GM18519 (cell line): ENCODE results near the gene ZNF33B.
"Not testable (repeated sequence)": the region's sequence is repeated elsewhere in the genome, so short reads cannot be mapped to it uniquely, and the experiment has no call there.

Experiments
- ATAC-seq: cut with Tn5 transposase; IDR thresholded peaks from one replicate; pipeline ENCODE4 v1.9.1; 2021; ENCODE audit warnings: mild to moderate bottlenecking, moderate library complexity; ENCODE audit not compliant: unreplicated experiment, low FRiP score

ZNF33B gene

DNA sequence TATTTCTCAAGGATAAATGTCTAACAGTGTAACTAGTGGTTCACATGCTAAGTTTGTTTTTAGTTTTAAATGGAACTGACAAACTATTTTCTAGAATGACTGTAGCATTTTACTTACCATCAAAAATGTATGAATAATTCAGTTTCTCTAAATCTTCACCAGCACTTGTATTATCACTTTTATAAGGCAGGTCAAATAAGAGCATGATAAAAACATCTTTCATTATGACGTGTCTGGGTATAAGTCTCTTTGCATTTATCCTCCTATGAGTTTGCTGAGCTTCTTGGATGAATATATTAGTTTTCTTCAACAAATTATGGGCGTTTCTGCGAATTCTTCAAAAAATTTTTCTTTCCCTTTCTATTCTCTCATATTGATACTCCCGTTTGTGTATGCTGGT lies 19.9 kb downstream of the ZNF33B start:
- no peak for ATAC-seq

GRCh38 chr10:42615419-42615818 lies 23.0 kb downstream of the ZNF33B start:
- ATAC-seq = no peak

DNA sequence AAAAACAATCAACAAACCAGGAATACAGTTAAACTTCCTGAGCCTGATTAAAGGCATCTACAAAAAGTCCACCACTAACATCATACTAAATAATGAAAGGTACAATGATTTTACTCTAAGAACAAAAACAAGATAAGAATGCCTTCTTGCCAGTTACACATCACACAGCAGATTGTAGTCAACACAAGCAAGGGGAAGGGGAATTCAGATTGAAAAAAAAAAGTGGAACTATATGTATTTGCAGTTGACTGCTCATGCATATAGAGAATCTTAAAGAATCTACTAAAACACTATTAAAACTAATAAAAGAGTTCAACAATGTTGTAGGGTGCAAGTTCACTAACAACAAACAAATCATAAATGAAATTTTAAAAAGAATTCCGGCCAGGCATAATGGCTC lies 28.5 kb downstream of the ZNF33B start:
- no peak for ATAC-seq

GRCh38 chr10:42598249-42598873 lies 40.0 kb downstream of the ZNF33B start:
- no peak for ATAC-seq

- no peak for ATAC-seq
These were observed 42.2 kb downstream of the ZNF33B start for GRCh38 chr10:42596196-42596595.

DNA sequence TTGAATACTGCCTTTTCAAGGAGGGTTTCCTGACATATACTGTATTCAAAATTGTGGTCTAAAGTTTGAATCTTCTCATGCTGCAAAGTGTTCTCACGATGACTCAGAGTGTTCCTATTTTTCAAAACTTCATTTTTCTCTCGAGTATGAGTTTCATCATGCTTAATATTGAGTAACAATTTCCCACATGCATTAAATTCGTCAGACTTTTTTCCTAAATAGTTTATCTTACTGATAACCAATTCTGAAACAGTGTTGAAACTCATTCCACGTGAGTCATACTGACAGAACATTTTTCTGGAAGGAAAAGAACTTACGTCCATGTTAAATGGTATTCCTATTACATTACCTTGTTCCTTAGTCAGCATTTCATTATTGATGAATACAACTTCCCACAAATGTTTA lies 44.1 kb downstream of the ZNF33B start:
- ATAC-seq = no peak

GRCh38 chr10:42593284-42593683 lies 45.1 kb downstream of the ZNF33B start:
- ATAC-seq = no peak

DNA sequence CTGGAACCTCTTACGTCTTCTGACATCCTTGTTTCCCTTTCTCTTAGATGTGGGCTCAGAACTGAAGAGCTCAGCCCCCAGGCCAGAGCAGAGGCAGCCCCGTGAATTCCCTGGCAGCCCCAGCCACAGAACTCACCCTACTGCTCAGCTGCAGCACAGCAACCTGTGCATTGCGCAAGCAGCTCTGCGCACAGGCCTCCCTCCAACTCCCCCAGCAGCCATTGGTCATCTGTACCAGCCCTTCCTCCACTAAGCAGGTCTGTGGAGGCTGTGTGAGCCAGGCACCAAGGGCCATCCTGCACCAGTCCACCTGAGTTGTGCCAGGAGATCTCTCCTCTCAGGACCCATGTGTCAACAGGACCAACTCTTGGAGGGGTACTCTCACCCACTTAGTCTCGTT lies 54.5 kb downstream of the ZNF33B start:
- ATAC-seq = no peak

GRCh38 chr10:42578019-42578418 lies 60.4 kb downstream of the ZNF33B start:
- no peak for ATAC-seq

DNA sequence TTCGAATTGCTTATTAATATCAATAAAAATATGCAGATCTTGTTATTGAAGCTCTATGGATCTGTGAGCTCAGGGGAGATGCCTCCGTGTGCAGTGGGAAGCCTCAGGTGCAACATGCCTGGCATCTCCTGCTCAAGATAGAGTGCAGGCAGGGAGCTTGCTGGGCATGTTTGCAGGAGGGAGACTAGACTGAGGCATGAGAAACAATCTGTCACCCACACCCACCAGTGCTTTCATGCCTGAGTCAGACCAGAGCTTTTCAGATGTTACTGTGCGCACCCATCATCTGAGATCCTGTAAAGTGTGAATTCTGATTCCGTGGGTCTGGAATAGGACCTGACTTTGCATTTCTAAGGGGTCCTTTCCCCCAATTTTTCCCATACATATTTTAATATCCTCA lies 62.0 kb downstream of the ZNF33B start:
- no peak for ATAC-seq

DNA sequence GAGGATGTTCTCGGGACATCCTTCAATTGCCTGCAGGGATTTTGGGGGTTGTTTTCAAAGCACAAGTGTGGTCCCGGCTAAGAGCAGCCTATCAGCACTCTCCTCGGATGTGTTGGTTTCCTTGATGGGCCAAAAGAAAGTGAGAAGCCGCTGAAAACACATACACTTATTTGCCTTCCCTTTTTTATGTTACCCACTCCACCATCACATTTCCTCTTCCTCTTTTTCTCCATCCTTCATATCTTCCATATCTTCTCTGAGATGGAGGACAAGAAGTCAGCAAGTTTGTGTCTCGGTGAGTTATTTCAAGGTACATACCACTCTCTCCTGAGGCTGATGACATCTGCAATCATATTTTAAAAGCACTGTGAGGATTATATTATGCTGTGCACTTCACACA lies 64.0 kb downstream of the ZNF33B start:
- ATAC-seq = no peak

- no peak for ATAC-seq
These were observed 81.4 kb downstream of the ZNF33B start for GRCh38 chr10:42556931-42557330.

- not testable (repeated sequence) for ATAC-seq
These were observed 84.8 kb downstream of the ZNF33B start for GRCh38 chr10:42553576-42553975.

DNA sequence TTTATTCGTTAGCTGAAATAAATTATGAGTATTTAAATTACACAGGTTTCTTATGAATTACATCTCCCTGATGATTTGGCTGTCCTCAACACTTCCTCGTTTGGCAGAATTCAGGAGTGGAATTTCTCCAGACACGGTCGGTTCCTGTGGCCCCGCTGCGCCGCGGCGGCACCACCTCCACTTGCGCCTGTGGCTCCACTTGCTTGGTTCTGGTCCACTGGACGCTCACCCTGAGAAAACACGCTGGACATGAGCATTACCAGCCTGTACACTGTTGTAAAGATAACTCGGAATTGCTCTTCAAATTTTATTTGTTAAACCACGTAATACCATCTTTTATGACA lies 85.3 kb downstream of the ZNF33B start:
- peak; percentile 19 for ATAC-seq

DNA sequence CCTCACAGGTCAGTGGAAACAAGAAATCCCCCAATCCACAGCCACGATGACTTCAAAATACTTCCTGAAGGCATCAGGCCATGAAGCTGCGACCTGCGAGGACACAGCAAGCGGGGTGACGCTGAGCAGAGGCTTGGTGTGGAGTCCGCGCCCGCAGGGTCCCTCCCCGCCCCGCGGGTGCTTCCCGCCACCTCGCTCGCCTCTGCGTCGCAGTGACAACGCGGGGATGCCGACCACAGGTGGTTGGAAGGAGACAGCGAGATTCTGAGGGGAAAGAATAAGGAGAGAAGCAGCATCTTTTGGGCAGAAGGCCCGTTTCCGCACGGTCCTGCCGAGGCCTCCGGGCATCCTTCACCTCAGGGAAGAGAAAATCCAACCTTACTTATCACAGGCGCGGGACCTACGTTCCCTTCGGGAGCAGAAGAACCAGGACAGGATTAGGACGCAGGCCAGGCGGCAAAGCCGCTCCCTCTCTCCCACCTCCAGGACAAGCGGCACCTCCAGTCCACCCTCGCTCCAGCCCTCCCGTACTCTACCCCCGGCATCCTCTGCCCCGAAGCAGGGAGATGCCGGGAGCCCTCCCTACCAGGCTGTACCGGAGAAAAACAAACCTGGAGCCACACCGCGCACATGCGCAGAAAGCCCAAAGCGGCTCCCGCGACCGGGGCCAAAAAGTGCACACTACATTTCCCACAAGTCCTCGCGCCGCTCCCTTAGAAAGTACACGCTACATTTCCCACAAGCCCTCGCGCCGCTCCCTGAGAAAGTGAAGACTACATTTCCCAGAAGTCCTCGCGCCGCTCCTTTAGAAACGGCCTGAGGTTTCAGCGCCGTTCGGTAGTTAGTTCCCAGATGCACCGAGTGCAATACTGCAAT lies 85.9 kb downstream of the ZNF33B start:
- peak; percentile 90 for ATAC-seq

DNA sequence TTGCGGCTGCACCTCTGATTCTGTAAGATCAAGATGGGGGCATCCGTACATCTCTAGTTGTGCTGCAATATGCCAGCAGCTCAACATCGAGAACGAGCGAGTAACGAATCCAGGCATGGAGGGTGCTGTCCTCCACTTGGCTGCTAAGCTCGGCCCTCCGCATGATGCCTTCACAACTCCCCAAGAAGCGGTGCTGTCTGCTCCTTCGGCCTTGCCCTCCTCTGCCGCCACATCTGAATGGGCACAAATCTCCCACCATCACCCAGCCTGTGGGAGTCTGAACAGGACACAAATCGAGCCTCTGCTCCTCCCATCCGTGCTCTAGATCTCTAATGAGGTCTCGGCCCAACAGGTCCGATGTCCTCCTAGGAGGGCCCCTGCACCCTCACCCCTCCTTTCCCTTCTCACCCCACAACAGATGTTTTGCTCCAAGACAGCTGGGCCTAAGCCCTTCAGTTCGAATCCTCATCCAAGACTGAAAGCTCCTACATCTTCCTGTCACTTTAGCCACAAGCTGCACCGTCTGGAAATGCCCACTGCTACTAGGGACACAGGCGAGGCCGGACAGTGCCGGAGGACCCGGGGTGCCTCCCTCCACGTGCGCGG lies 86.7 kb downstream of the ZNF33B start:
- no peak for ATAC-seq

DNA sequence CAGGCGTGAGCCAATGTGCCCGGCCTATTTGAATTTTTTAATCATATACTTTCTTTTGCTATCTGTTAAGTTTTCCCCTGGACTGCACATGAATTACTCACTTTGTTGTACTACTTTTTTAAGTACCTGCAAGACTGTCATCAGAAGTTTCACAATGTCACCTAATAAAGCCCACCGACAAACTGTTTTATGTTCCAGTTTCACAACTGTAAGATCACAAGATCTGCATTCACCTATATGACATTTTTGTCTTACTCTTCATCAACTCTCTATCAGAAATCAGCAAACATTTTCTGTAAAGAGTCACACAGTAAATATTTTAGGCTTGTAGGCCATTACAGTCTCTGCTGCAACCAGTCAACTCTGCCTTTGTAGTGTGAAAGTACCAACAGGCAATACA lies 88.5 kb downstream of the ZNF33B start:
- no peak for ATAC-seq

DNA sequence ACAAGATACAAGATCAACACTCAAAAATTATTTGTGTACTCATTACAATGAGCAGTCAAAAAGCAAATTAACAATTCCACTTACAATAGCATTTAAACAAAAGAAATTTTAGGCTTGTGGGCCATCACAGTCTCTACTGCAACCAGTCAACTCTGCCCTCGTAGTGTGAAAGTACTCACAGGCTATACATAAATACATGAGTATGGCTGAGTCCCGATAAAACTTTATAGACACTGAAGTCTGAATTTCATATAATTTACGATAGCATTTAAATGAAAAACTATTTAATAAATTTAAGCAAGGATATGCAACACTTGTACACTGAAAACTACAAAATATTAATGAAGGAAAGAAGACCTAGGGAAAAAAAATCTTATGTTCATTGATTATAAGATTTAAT lies 90.1 kb downstream of the ZNF33B start:
- no peak for ATAC-seq

DNA sequence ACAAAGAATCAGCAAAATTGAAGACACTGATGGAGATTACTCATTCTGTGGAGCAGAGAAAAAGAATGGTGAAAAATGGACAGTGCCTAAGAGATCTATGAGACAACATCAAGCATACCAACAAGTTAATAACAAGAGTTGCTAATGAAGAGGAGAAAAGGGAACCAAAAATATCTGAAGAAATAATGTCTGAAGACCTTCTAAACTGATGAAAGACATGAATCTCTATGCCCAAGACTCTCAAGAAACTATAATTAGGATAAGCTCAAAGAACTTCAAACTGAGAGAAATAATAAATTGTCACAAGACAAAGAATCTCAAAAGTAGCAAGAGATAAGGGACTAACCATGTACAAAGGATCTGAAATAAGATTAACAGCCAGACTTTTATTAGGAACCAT lies 93.4 kb downstream of the ZNF33B start:
- no peak for ATAC-seq

GRCh38 chr10:42543840-42544372 lies 94.5 kb downstream of the ZNF33B start:
- ATAC-seq = no peak
